Esophagus squamous epithelium (tissue), 5 donors: Measurements from ENCODE around the gene LORICRIN. TPM values are rescaled to one million over a fixed set of nuclear protein-coding genes. Genes with fewer than 3 reads are reported as not detected.
A peak's percentile ranks its signal among the peaks of the same experiment; 100 is the strongest.
"Not testable (repeated sequence)": the region's sequence is repeated elsewhere in the genome, so short reads cannot be mapped to it uniquely, and the experiment has no call there.

Source experiments
- DNase-seq: peaks from one replicate; lab custom pipeline; 2025; lab: John Stamatoyannopoulos, UW
- H3K27ac ChIP-seq, 4 donors: fragments of 200-600 bp; sonication (generic); one replicate each; pipeline ENCODE4 v1.5.1; 2016 to 2019; ENCODE audit warnings: mild to moderate bottlenecking in 1 of 4
- H3K27me3 ChIP-seq, 4 donors: fragments of 200-600 bp; sonication (generic); 1 replicate in 3 of 4; 2 replicates in 1 of 4; pipeline versions ENCODE4 v1.5.1 to v1.6.0; 2017 to 2021; ENCODE audit warnings: antibody characterized with exemption in 1 of 4
- H3K36me3 ChIP-seq, 3 donors: fragments of 200-600 bp; sonication (generic); one replicate each; pipeline ENCODE4 v1.5.1; 2016 to 2019
- H3K4me1 ChIP-seq, 3 donors: fragments of 200-600 bp; sonication (generic); one replicate each; pipeline ENCODE4 v1.5.1; 2017 to 2019
- H3K4me3 ChIP-seq, 4 donors: fragments of 200-600 bp; sonication (generic); 1 replicate in 3 of 4; 2 replicates in 1 of 4; pipeline ENCODE4 v1.5.1; 2016 to 2019; ENCODE audit warnings: mild to moderate bottlenecking in 2 of 4, moderate library complexity in 1 of 4
- H3K9me3 ChIP-seq, 3 donors: fragments of 200-600 bp; sonication (generic); one replicate each; pipeline ENCODE4 v1.5.1; 2016 to 2019
- POLR2A ChIP-seq, 4 donors: fragments of 450-650 bp; IDR thresholded peaks; one replicate each; pipeline ENCODE4 v1.6.1; 2017; ENCODE audit warnings: antibody characterized with exemption in 4 of 4, mild to moderate bottlenecking in 4 of 4, moderate library complexity in 3 of 4
- WGBS, 2 donors: methylation state at CpG; one replicate each; pipeline ENCODE4 v1.1.5; 2018; 5-methylcytosine and 5-hydroxymethylcytosine counted together
- intact Hi-C: fragments of 100-400 bp; cut with DNase I; formaldehyde crosslinking; loops from one replicate; pipeline ENCODE4 v1.15.0; 2022
- total RNA-seq, 4 donors: library from RNA; depleted of rRNA; stranded (reverse); fragments of >200 nt; gene quantifications; one replicate each; pipeline ENCODE4 v1.1.0, GENCODE V29; 2016
- TF ChIP-seq, protein P1 (sequence below), 6 experiments: fragments of 450-650 bp in 4 of 6; fragments of 200-600 bp in 2 of 6; sonication (generic) in 2 of 6; IDR thresholded peaks; one replicate each; pipeline ENCODE4 v1.5.1; 2016 to 2019; ENCODE audit warnings: antibody characterized with exemption in 6 of 6, mild to moderate bottlenecking in 4 of 6, moderate library complexity in 4 of 6
- donor health status: DM: yes; HTN: yes; CAD: no.

LORICRIN gene
- total RNA-seq, 4 donors from 2014 or later = not detected

DNA sequence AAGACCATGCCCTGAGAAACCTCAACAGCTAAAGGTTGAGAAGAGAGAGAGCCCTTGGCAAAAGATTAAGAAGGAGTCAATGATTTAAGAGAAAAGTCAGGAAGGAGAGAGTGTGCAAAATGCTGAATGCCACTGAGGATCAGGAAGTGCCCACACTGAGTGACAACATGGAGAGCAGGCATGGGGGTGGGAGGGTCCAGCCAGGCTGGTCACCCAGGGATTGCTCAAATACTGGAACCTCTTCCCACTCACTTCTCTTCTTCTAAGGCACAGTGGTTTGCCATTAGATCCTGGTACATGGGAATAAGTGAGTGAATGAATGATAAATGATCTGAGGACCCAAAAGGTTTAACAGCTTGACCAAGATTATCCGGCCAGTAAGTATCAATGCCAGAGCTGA, 31.0 kb upstream of the LORICRIN start:
- Histone ChIP-seq H3K27ac (no peak overlapping the region), H3K27me3 (peaks cover 0 to 7% (median 0%) of the 10 kb centered on the region in 4 donors), H3K36me3 (no peaks in the 10 kb centered on the region), H3K4me3 (no peak overlapping the region), H3K4me1 (peaks cover 0 to 30% (median 11%) of the 10 kb centered on the region in 3 donors), H3K9me3 (no peaks in the 10 kb centered on the region)
- WGBS, 2 donors = 80 to 100% methylated on average over 1 of the region's 1 CpG
- TF ChIP-seq, protein P1, sequence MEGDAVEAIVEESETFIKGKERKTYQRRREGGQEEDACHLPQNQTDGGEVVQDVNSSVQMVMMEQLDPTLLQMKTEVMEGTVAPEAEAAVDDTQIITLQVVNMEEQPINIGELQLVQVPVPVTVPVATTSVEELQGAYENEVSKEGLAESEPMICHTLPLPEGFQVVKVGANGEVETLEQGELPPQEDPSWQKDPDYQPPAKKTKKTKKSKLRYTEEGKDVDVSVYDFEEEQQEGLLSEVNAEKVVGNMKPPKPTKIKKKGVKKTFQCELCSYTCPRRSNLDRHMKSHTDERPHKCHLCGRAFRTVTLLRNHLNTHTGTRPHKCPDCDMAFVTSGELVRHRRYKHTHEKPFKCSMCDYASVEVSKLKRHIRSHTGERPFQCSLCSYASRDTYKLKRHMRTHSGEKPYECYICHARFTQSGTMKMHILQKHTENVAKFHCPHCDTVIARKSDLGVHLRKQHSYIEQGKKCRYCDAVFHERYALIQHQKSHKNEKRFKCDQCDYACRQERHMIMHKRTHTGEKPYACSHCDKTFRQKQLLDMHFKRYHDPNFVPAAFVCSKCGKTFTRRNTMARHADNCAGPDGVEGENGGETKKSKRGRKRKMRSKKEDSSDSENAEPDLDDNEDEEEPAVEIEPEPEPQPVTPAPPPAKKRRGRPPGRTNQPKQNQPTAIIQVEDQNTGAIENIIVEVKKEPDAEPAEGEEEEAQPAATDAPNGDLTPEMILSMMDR (IDR thresholded peaks at IDR 0.05) = no peak
- TF ChIP-seq POLR2A (IDR thresholded peaks at IDR 0.05) = no peak
- DNase-seq = no peak
- intact Hi-C loops = loop anchor here (10.0 kb wide), 1 partner anchor 574 kb away; no protein-coding TSS in a partner anchor

DNA sequence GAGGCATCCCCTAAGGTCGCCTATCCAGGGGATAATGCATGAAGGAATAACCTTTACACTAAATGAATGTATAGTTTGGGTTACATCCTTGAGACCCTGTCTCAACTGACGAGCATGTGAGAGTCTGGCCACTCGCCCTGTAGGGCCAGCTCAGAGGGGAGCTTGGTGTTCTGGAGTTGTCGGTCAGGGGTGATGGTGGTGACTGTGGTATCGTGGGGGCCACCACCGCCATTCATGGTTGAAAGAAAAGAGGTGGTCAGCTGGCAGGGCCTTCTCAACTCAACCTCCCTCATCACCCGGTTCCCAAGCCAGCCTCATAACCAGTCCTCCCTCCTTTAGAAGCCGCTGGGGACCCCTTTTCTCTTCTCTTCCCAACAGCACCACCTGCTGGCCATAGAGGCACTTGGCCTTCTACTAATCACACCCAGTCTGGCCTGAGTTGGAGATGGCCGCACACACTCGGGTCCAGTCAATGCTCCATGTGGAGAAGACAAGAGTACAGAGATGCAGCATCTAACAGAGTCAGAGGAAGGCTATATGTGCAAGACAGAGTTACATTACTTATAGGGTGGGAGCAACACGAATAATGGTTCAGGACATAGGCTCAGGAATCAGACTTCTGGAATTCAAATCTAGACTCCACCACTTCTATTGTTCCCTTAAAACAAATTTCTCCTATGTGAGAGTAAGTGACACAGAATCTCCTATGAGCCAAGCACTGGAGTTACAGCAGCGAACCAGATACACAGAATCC, 30.2 kb upstream of the LORICRIN start:
- H3K36me3 ChIP-seq, DNase-seq, H3K27ac ChIP-seq, H3K27me3 ChIP-seq, H3K9me3 ChIP-seq, H3K4me3 ChIP-seq: not testable (repeated sequence)
- TF ChIP-seq, protein P1 (IDR thresholded peaks at IDR 0.05) = peak in 3 of 6 experiments; percentile 29 to 40 (median 32)
- H3K4me1 ChIP-seq = peaks cover 0 to 31% (median 11%) of the 10 kb centered on the region in 3 donors
- WGBS, 2 donors = 61 to 66% methylated on average over 8 to 9 of the region's 12 CpGs
- intact Hi-C loops = loop anchor here (10.0 kb wide), 1 partner anchor 574 kb away; no protein-coding TSS in a partner anchor

DNA sequence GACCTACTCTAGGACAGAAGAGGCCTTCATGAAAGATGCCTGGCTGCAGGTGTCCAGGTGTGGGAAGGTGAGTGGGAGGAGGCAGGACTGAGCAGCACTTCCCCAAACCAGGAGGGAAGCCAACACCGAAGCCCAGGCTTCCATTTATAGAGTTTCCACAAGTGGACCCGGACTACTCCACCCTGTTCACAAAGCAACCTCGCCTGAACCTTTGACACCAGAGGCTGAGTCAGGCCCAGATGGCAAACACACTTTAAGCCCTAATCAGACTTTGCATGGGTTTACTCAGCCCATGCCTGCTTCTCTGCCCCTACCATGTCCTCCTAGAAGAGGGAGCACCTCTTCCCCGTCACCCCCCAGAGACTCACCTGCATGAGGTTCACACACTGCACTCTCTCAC, 28.1 kb upstream of the LORICRIN start:
- Histone ChIP-seq H3K4me1 (peaks cover 0 to 31% (median 11%) of the 10 kb centered on the region in 3 donors), H3K4me3 (no peak overlapping the region), H3K27me3 (no peaks in the 10 kb centered on the region), H3K9me3 (no peaks in the 10 kb centered on the region), H3K36me3 (no peaks in the 10 kb centered on the region), H3K27ac (peak overlapping the region in 3 of 4 donors; percentile 46 to 67 (median 53))
- no peak for TF ChIP-seq POLR2A (IDR thresholded peaks at IDR 0.05)
- TF ChIP-seq, protein P1 (IDR thresholded peaks at IDR 0.05) = no peak
- no peak for DNase-seq
- 49 to 61% methylated on average over 4 of the region's 4 CpGs for WGBS, 2 donors
- intact Hi-C loops = no loop called here

DNA sequence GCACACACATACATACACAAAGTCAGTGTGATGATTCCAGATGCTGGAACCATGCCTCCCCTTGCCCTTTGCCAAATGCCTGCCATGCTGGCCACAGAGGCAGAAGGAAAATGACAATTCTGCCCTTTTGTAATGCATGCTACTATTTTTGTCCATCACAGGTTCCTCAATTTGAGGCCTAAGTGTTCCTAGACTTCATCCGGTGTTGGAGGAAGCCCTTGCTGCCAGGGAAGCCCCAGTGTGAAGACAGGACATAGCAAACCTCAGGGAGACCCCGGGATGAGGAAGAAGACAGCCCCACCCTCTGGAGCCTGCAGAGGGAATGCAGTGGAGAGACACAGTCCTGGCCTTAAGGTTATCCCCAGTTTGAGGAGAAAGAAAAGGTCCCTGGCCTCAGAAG, 27.7 kb upstream of the LORICRIN start:
- no peaks in the 10 kb centered on the region for H3K9me3 ChIP-seq
- TF ChIP-seq, protein P1 (IDR thresholded peaks at IDR 0.05) = no peak
- no peak for TF ChIP-seq POLR2A (IDR thresholded peaks at IDR 0.05)
- WGBS, 2 donors = 40% methylated on average over 1 of the region's 2 CpGs; no CpG with 5 or more reads in 1 of the 2 donors
- H3K4me1 ChIP-seq = peaks cover 0 to 31% (median 11%) of the 10 kb centered on the region in 3 donors
- intact Hi-C loops = no loop called here
- H3K27ac ChIP-seq = peak overlapping the region in 3 of 4 donors; percentile 46 to 67 (median 53)
- DNase-seq = no peak
- no peaks in the 10 kb centered on the region for H3K36me3 ChIP-seq
- H3K27me3 ChIP-seq = no peaks in the 10 kb centered on the region
- no peak overlapping the region for H3K4me3 ChIP-seq

DNA sequence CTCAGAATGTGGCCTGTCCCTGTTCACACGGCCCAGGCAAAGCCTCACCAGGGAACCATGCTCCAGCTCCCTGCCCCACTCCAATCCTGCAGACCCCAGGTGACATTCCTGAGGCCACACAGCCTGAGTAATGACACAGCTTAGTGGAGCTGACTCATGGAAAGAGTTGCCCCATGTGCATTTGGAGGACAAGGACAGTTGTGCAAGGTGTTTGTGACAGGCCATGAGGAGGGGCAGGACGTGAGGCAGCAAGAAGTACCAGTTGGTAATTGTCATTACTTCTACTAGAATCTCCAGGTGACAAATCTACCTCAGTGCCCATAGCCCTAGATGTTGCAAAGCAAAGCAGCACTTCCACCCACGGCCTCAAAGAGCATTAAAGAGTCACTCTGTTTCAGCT, 26.9 kb upstream of the LORICRIN start:
- no peaks in the 10 kb centered on the region for H3K9me3 ChIP-seq
- TF ChIP-seq, protein P1 (IDR thresholded peaks at IDR 0.05) = peak in 1 of 6 experiments; percentile 17
- TF ChIP-seq POLR2A (IDR thresholded peaks at IDR 0.05) = no peak
- H3K36me3 ChIP-seq = no peaks in the 10 kb centered on the region
- H3K4me3 ChIP-seq = no peak overlapping the region
- DNase-seq = no peak
- H3K27me3 ChIP-seq = no peaks in the 10 kb centered on the region
- intact Hi-C loops = no loop called here
- 42 to 60% methylated on average over 2 to 3 of the region's 3 CpGs for WGBS, 2 donors
- H3K4me1 ChIP-seq = peaks cover 0 to 31% (median 11%) of the 10 kb centered on the region in 3 donors
- peak overlapping the region in 3 of 4 donors; percentile 46 to 67 (median 53) for H3K27ac ChIP-seq
